RPMI8226 (cell line): ENCODE results near the gene FCN1.
"Not testable (repeated sequence)": the region's sequence is repeated elsewhere in the genome, so short reads cannot be mapped to it uniquely, and the experiment has no call there.

Experiments used
- DNase-seq: peaks from one replicate; pipeline ENCODE4 v3.0.0-alpha.2; 2015

The FCN1 gene

DNA sequence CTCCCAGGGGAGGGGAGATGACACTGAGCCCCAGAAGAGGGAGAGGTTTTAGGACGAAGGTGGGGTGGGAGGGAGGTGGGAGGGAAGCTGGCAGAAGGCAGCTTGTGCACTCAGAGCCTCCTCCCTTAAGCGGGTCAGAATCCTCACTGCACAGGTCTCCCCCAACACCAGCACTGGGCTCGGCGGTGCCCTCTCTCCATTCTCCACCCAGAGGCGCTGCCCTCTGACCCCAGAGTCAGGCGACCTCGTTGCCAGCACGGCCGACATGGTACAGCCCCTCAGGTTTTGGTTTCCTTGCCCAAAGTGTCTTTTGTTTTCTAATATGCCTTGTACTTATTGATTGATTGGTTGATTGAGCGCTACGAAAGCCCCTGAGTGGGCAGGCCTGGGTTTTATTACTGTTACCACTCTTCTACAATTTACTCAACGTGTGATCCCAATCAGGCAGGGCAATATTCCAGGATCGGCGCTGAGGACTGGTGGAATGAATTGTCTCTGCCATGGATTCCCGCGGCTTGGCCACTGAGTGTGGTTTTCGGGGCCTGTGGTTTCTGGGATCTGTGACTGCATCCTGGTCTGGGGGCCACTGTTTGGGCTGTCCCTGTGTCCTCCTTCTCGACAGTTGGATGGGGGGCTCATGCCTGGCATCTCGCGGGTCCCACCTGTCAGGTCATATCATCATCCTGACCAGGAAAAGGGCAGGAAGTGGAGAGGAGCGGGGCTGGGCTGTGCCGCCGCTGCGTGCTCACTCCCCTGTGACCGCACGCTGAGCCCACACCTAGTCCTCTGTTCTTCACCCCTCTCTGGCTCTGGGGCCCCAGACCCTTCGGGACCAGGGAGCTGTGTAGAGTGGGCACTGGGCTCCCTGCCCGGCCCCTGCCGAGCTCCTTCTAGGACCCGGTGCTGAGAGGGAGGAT lies 46.7 kb downstream of the FCN1 start:
- no peak for DNase-seq

DNA sequence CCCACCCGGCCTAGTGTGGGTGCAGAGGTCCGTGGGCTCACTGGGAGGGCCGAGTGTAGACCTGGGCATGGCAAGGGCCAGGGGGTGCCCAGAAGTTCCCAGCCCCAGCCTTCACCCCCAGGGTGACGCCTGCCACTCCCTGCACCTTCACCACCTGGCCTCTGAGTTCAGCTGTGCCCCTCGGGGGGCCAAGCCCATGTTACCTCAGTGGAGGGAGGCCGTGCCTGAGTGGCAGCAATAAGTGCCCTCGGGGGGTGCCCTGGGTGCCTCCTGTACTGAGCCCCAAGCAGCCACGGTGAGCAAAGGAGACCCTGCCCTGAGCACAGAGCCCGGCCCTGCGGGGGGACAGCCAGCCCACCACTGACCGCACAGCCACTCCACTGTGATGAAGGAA lies 47.4 kb downstream of the FCN1 start:
- no peak for DNase-seq

DNA sequence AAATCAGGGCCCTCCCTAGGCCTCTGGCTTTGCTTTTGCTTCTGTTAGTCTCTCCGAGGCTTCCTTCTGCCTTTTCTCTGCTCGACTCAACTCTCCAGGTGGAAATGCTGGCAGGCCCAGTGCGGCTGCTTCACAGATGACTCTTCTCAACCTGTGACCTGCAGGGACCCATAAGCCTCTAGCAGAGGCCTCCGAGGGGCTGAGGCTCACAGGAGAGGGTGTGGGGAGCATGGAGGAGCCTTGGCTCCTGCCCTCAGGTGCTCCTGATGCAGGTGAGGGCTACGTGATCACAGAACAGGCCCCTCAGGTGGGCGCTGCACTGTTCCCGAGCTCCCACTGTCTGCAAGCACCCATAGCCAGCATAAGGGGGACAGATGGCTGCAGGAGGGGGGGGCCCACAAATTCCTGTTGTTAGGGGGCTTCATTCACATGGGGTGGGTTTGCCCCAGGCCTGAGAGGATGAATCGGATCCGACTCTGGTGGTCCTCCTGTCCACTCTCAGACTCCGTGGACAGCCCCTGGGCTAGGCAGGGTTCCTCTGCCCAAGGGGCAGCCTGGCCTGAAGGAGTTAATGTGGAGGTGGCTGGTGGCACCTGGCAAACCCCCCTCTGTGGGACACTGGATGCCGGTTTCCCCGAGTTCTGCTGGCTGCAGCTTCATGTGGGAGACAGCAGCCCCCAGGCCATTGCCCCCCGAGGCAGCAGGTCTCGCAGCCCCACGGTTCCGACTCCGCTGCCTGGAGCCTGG lies 48.0 kb downstream of the FCN1 start:
- DNase-seq, result no peak

DNA sequence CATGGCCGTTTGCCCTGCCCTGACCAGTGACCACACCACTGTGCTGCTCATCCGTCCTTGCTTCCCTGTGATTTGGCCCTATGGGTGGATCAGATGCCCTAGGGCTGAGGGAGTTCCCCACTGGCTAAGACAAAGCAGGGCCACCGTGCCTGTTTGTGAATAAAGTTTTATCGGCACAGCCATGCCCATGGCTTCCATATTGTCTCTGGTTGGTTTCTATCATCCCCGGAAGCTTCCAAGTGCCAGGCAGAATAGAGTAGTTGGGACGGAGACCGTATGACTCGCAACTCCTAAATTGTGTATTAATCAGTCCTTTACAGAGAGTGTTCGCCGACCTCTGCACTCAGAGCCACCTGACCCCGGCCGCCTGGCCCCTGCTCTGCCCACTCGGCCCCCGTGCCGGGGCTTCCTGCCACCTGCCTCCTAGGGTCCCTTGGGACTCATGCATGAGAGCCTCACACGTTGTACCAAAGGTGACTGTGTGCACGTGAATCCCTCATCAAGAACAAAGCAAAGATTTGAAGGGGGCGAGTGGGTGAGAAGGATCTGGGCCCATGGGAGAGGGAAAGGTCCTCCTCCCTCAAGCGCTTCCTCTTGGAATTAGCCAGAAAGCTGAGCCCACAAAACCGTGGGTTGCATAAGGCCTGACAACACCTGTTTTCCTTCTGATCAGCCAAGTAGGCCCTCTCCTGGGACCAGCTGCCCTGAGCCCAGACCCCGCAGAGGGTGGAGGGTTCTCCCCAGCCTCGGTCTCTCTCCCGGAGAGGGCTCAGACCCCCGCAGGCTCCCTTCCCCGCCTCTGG lies 48.8 kb downstream of the FCN1 start:
- DNase-seq, result no peak

DNA sequence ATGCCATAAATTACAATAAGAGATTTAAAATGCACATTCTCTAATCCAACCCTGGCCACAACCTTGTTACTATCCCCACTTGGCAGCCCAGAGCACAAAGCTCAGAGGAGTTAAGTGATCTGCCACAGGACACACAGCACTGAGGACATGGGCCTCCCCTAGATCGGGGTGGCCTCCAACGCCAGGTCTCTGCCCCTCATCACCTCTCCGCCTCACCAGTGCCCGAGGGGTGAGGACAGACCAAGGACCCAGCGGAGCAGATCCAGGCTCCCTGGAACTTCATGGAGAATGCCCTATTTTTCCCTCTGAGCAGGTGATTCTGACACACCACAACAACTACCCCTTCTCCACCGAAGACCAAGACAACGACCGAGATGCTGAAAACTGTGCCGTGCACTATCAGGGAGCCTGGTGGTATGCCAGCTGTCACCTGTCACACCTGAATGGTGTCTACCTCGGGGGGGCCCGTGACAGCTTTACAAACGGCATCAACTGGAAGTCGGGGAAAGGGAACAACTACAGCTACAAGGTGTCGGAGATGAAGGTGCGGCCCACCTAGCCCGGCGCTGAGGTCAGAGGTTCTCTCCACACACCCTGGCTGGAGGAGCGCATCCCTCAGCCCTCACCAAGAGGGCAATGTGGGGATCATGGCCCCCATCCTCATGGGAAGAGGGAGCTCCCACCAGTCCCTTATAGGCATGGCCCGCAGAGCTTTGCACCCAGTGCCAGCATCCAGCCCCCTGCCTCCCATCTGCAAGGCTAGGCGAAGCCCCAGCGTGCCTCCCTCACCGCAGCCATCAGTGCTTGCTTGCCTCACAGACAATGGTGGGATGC lies 49.6 kb downstream of the FCN1 start:
- no peak for DNase-seq

DNA sequence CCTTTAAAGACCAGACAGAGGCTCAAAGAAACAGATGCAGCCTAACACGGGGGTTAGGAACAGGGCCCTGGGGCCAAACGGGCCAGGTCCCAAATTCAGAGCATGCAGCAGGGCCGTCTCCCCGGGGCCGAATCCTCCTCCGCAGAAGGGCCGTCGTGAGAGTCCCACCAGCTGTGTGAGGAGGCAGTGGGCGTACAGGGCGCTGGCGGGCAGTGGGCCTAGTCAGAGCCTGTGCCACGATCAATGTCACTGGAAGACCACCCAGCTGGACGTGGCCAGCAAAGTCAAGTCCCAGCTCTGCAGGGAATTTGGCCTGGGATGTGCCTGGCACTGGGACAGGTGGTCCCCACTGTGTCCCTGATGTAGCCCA lies 52.9 kb downstream of the FCN1 start:
- no peak for DNase-seq

DNA sequence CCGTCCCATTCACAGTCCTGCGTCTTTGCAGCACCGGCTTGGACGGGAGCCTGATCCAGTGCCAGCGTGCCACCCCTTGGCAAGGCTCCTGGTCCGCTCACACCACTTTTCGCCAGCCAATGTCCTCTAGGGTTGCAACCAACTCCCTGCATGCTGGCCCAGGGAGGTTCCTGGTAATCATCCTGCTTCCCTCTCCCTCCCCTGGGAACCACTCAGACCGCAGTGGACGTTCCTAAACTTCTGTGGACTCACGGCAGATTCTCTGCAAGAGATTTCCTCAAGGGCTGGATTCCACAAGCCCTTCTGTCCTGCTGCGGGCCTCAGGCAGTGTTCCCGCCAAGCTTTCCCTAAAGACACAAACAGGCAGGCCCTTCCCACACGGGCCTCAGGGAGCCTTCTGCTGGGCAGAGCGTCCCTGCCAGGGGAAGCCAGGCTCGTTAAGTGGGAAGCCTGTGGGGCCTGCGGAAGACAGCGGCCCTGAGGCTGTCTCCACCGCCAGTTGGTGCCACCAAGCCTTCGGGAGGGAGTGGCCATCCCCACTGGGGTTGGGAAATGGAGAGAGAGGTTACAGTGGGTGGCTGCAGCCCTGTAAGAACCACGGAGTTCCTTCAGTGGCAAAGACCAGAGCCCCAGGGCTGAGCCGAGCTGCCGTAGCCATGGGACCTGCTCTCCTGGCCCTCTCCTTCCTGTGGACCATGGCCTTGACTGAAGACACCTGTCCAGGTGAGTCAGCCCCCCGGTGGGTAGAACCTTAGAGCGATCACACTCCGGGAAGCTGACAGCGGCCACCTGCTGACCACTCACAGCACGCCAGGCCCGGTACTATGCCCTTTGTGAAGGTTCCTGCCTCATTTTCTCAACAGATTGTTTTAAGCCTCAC lies 53.5 kb downstream of the FCN1 start:
- no peak for DNase-seq

DNA sequence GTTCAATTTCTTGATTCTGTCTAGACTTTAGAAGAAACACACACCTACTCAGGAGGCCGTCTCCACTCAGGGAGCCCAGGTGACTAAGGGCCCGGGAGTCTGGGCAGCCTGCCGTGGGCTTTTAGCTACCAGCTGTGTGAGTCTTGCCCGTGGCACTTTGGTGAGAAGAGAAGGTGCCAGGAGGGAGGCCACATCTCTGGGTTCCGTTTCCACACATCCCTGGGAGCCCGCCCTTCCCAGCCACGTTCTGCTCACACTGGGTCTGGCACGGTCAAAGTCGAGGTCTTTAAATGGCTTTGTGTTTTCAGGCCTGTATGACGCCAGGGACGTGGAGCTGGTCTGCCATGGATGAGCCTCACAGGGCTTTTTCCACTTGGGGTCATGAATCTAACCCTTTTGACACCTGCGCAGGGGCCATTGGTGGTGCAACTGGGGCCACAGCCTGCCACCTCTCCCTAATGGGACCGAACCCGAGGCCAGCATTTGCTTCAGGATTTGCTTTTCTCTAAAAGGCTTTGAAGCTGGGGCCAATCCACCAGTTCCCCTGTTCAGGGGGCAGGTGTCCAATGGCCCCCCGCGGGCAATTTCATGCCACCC lies 54.3 kb downstream of the FCN1 start:
- no peak for DNase-seq

DNA sequence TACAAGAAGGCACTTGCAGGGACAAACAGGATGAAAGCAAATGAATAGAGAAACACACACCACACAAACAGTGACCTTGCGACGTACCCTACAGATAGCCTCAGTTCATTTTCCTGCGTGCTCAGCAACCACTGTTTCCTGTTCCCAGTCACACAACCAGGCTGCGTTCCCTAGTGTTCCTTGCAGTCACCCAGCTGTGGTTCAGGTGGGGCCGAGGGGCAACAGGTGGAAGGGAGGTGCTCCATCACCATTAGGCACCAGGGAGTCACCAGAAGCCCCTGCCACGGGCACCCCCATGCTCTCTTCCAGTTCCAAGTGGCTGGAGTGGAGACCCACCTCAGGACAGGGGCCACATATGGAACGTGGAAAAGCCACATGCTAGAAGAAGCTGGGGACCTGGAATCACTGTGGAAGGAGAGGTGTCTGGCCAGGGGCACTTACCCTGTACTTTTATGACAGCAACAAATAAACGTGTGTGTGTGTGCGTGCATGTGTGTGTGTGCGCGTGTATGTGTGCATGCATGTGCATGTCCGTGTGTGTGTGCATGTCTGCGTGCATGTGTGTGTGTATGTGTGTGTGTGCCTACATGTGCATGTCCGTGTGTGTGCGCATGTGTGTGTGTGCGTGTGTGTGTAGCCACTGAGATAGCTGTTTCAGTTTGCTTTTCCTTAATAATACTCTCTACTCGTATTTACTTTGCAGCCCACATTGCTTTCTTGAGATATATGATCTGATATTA lies 55.9 kb downstream of the FCN1 start:
- DNase-seq, result peak; percentile 71

DNA sequence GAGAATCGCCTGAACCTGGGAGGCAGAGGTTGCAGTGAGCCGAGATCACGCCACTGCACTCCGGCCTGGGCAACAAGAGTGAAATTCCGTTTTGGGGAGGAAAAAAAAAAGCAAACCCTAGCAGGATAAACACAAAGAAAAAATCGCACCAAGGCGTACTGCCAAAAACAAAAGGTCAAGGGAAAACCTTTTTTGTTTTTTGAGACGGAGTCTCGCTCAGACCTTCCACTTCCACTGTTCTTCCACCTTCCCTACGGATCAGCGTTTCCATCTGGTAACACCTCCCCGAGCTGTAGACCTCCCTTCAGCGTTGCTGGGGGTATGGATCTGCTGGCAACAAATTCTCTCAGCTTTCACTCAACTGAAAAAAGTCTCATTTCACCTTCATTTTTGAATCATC lies 57.2 kb downstream of the FCN1 start:
- no peak for DNase-seq

DNA sequence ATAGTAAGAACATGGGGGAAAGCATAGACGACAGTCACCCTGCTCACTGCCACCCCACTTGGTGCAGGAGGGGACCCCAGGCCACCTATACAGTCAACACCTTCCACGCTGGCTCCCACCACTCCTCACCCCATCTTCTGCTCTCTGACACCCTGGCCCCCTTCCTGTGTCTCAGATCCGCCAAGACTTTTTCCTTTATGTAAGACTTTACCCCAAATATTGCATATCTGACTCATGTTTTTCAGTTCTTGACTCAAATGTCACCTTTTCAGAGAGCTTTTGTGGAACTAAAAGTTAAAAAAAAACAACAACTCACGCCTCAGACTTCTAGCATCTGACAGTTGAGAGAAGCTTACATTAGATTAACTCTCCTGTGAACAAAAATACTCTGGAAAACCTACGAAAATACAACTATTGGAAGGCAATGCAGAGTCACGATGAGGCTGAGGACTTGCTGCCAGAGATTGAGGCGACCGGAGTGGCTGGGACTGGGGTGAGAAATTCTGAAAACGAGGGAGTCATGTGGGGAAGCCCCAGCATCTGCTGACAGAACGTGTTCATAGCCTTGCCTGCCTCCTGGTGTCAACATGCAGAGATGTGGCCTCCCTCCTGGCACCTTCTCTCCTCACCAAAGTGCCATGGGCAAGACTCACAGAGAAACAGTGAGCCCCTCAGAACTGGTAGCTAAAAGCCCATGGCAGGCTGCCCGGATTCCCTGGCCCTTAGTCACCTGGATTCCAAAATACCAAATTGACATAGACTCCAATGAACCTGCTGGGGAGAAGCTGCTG lies 59.5 kb downstream of the FCN1 start:
- DNase-seq, result peak; percentile 76

DNA sequence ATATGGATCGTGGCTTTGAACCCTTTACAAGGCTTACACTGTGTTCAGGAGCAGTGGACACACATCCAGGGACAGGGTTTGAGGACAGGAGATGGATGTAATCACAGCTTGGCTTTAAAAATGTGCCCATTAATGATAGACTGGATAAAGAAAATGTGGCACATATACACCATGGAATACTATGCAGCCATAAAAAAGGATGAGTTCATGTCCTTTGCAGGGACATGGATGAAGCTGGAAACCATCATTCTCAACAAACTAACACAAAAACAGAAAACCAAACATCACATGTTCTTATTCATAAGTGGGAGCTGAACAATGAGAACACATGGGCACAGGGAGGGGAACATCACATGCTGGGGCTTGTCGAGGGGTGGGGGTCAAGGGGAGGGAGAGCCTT lies 60.3 kb downstream of the FCN1 start:
- not testable (repeated sequence) for DNase-seq

DNA sequence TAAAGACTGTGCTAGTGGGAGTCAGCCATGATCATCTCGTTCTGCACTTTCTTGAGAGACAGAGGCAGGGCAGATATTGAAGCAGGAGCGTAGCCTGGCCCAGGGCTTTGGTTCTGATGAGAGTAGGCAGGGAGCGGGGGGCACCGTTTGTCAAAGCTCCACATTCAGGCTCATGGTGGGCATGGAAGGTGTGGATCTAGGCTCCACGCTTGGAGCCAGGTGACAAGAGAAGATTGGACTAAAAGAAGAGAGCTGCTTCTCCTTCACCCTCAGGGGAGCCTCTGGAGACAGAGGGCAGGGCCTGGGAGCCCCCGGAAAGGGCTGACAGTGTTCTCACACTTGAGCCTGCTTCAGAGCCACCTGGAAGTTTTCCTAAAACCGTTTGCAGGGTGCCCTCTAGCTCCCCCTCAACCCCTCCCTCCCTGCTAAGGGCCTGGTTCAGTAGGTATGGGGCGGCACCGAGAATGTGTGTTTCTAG lies 61.8 kb downstream of the FCN1 start:
- DNase-seq, result no peak
